ENCODE results near the gene CYP2A6.
"Not testable (repeated sequence)": the region's sequence is repeated elsewhere in the genome, so short reads cannot be mapped to it uniquely, and the experiment has no call there.

GRCh38 chr19:40810649-40811408, 39.4 kb downstream of the CYP2A6 start:
- not testable (repeated sequence) for TF ChIP-seq EZH2 (IDR thresholded peaks at IDR 0.05); POLR2AphosphoS5 (IDR thresholded peaks at IDR 0.05; ENCODE audit: borderline replicate concordance, low read depth, low read length); FOXP2 (optimal IDR thresholded peaks at IDR 0.05; ENCODE audit: control extremely low read depth, extremely low read length, insufficient read depth)
